SK-N-SH (cell line): Measurements from ENCODE around the gene SPECC1L. TPM values are rescaled to one million over a fixed set of nuclear protein-coding genes. Genes with fewer than 3 reads are reported as not detected.

Source experiments
- CTCF ChIA-PET: fragments of 300-600, 350-600 bp; formaldehyde crosslinking; extraction: SDS; loops from one replicate; lab custom pipeline; 2021; lab: Yijun Ruan, JAX
- POLR2A ChIA-PET: fragments of 350-600 bp; sonication (Branson Sonifier 250); formaldehyde crosslinking; extraction: SDS; loops from one replicate; lab custom pipeline; 2020; ENCODE audit warnings: antibody characterized with exemption, inconsistent platforms; lab: Yijun Ruan, JAX
- DNase-seq: peaks from one replicate; pipeline ENCODE4 v3.0.0; 2012
- H2AFZ ChIP-seq: fragments of 200-600 bp; sonication (generic); 2 replicates; pipeline ENCODE4 v1.8.1; 2016; ENCODE audit warnings: antibody characterized with exemption, mild to moderate bottlenecking, low read depth
- H3F3A ChIP-seq: fragments of 200-600 bp; sonication (generic); replicated peaks from 2 replicates; pipeline ENCODE3; 2016; ENCODE audit warnings: antibody characterized with exemption, mild to moderate bottlenecking; ENCODE audit not compliant: insufficient read depth
- H3K27ac ChIP-seq, 2 experiments: fragments of 200-500 bp in 1 of 2; fragments of 200-600 bp in 1 of 2; sonication (Bioruptor generic) in 1 of 2; sonication (generic), shearing (Covaris generic) in 1 of 2; 2 replicates each; pipeline versions ENCODE4 v1.5.1 to v1.6.1; 2014 to 2016; ENCODE audit warnings: low read depth in 2 of 2, inconsistent platforms in 1 of 2, low read length in 1 of 2, mild to moderate bottlenecking in 1 of 2, mixed read lengths in 1 of 2
- H3K27me3 ChIP-seq: fragments of 200-600 bp; sonication (generic), shearing (Covaris generic); 2 replicates; pipeline ENCODE4 v1.6.1; 2016; ENCODE audit warnings: mixed run types; ENCODE audit not compliant: insufficient read depth
- H3K36me3 ChIP-seq, 2 experiments: fragments of 200-500 bp in 1 of 2; fragments of 200-600 bp in 1 of 2; sonication (Bioruptor generic) in 1 of 2; sonication (generic) in 1 of 2; replicated peaks in 1 of 2; 2 replicates each; pipeline versions ENCODE3 to v1.5.1; 2014 to 2016; ENCODE audit warnings: low read length in 1 of 2, mild to moderate bottlenecking in 1 of 2; ENCODE audit not compliant: insufficient read depth in 2 of 2, control insufficient read depth in 1 of 2
- H3K4me1 ChIP-seq, 2 experiments: fragments of 200-500 bp in 1 of 2; fragments of 200-600 bp in 1 of 2; sonication (Bioruptor generic) in 1 of 2; sonication (generic), shearing (Covaris generic) in 1 of 2; 2 replicates each; pipeline versions ENCODE4 v1.5.1 to v1.6.1; 2014 to 2016; ENCODE audit warnings: low read depth in 1 of 2, low read length in 1 of 2, mixed run types in 1 of 2; ENCODE audit not compliant: insufficient read depth in 2 of 2, control insufficient read depth in 1 of 2
- H3K4me2 ChIP-seq: fragments of 200-600 bp; sonication (generic), shearing (Covaris generic); 2 replicates; pipeline ENCODE4 v1.6.1; 2017; ENCODE audit warnings: mixed run types
- H3K4me3 ChIP-seq, 2 experiments: fragments of 200-500 bp in 1 of 2; fragments of 200-600 bp in 1 of 2; sonication (Bioruptor generic) in 1 of 2; sonication (generic), shearing (Covaris generic) in 1 of 2; 2 replicates each; pipeline versions ENCODE4 v1.5.1 to v1.8.1; 2014 to 2016; ENCODE audit warnings: low read depth in 2 of 2, inconsistent platforms in 1 of 2, low read length in 1 of 2, mild to moderate bottlenecking in 1 of 2, mixed read lengths in 1 of 2, moderate library complexity in 1 of 2
- H3K79me2 ChIP-seq: fragments of 200-600 bp; sonication (generic); 2 replicates; pipeline ENCODE4 v1.8.1; 2017; ENCODE audit warnings: mild to moderate bottlenecking; ENCODE audit not compliant: insufficient read depth
- H3K9ac ChIP-seq: fragments of 200-600 bp; sonication (generic); 2 replicates; pipeline ENCODE4 v1.6.1; 2017; ENCODE audit warnings: mixed run types
- H3K9me2 ChIP-seq: fragments of 200-600 bp; sonication (generic); 2 replicates; pipeline ENCODE4 v1.6.1; 2017; ENCODE audit warnings: mixed run types
- H3K9me3 ChIP-seq: fragments of 200-600 bp; sonication (generic); 2 replicates; pipeline ENCODE4 v1.6.1; 2017; ENCODE audit warnings: mixed run types, mild to moderate bottlenecking, moderate library complexity
- H4K20me1 ChIP-seq: fragments of 200-600 bp; sonication (generic); 2 replicates; pipeline ENCODE4 v1.6.1; 2017; ENCODE audit warnings: mild to moderate bottlenecking, mixed run types; ENCODE audit not compliant: insufficient read depth
- ELF1 ChIP-seq: IDR thresholded peaks from 2 replicates; pipeline ENCODE4 v1.4.0; 2012
- EP300 ChIP-seq, 2 experiments: IDR thresholded peaks; 2 replicates each; pipeline versions ENCODE4 v1.4.0 to v1.6.1; 2012; ENCODE audit warnings: borderline replicate concordance in 1 of 2, low read depth in 1 of 2, low read length in 1 of 2
- EZH2phosphoT487 ChIP-seq: fragments of 200-600 bp; sonication (generic); IDR thresholded peaks from 2 replicates; pipeline ENCODE4 v1.6.1; 2017; ENCODE audit warnings: low read depth, mixed run types, mild to moderate bottlenecking, antibody characterized with exemption, moderate library complexity, borderline replicate concordance
- FOSL2 ChIP-seq: IDR thresholded peaks from 2 replicates; pipeline ENCODE4 v1.4.0; 2012; ENCODE audit warnings: low read depth, mild to moderate bottlenecking, moderate library complexity, borderline replicate concordance
- FOXM1 ChIP-seq: IDR thresholded peaks from 2 replicates; pipeline ENCODE4 v1.4.0; 2012; ENCODE audit warnings: low read depth, mild to moderate bottlenecking
- JUND ChIP-seq: IDR thresholded peaks from 2 replicates; pipeline ENCODE4 v1.4.0; 2012
- MAX ChIP-seq: IDR thresholded peaks from 2 replicates; pipeline ENCODE4 v1.4.0; 2012; ENCODE audit warnings: low read depth
- PBX3 ChIP-seq: IDR thresholded peaks from 2 replicates; pipeline ENCODE4; 2012
- RFX5 ChIP-seq: IDR thresholded peaks from 2 replicates; pipeline ENCODE4 v1.6.1; 2012; ENCODE audit warnings: mild to moderate bottlenecking, improper control_type of control experiment, low read length
- SIN3A ChIP-seq: IDR thresholded peaks from 2 replicates; pipeline ENCODE4 v1.6.1; 2012; ENCODE audit warnings: low read depth, mild to moderate bottlenecking, low read length, moderate library complexity, borderline replicate concordance
- TCF12 ChIP-seq: IDR thresholded peaks from 2 replicates; pipeline ENCODE4 v1.4.0; 2012
- TEAD4 ChIP-seq: IDR thresholded peaks from 2 replicates; pipeline ENCODE4 v1.4.0; 2012; ENCODE audit warnings: mild to moderate bottlenecking, borderline replicate concordance; ENCODE audit not compliant: insufficient read depth
- WGBS: methylation state at CpG from one replicate; pipeline ENCODE4 v1.1.6; 2017; ENCODE audit warnings: low lambda C conversion rate; 5-methylcytosine and 5-hydroxymethylcytosine counted together
- polyA plus RNA-seq, 3 experiments: library from polyadenylated mRNA; depleted of rRNA; stranded (reverse); fragments of >200 nt; gene quantifications; 2 replicates each; pipeline ENCODE4 v1.2.3, GENCODE V29; 2012
- TF ChIP-seq, protein P1 (sequence below): fragments of 200-600 bp; sonication (generic); IDR thresholded peaks from 2 replicates; pipeline ENCODE4 v1.6.1; 2017; ENCODE audit warnings: antibody characterized with exemption, mild to moderate bottlenecking, moderate library complexity
- TF ChIP-seq, protein P2 (sequence below): IDR thresholded peaks from 2 replicates; pipeline ENCODE4 v1.4.0; 2012; ENCODE audit warnings: low read depth, borderline replicate concordance

The SPECC1L gene
- polyA plus RNA-seq, 1 of the 3 experiments (the other 2 are of a cell fraction), result 22.9 TPM

DNA sequence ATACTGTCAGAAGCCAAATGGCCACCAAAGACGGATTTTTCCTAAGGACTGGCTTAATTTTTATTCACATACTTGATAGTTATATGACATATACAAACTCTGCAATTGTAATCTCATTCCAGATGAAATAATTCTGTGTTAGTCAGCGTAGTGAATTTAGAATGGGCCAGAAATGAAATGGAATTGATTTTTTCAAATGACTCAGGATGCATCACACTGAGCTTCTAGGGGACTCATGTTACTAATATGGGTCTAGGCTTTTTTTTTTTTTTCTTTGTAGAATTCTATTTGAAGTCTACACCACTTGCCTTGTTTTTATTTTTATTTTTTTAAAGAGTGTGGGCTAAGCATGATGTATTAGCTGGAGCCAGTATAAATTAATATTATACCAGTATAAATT, 62.7 kb downstream of the SPECC1L start (continued):
- TF ChIP-seq, protein P1, sequence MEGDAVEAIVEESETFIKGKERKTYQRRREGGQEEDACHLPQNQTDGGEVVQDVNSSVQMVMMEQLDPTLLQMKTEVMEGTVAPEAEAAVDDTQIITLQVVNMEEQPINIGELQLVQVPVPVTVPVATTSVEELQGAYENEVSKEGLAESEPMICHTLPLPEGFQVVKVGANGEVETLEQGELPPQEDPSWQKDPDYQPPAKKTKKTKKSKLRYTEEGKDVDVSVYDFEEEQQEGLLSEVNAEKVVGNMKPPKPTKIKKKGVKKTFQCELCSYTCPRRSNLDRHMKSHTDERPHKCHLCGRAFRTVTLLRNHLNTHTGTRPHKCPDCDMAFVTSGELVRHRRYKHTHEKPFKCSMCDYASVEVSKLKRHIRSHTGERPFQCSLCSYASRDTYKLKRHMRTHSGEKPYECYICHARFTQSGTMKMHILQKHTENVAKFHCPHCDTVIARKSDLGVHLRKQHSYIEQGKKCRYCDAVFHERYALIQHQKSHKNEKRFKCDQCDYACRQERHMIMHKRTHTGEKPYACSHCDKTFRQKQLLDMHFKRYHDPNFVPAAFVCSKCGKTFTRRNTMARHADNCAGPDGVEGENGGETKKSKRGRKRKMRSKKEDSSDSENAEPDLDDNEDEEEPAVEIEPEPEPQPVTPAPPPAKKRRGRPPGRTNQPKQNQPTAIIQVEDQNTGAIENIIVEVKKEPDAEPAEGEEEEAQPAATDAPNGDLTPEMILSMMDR, result no peak
- TF ChIP-seq FOSL2 (peak; percentile 94), MAX (peak; percentile 26; the same call in 1 of the 2 replicates), TEAD4 (peak; percentile 40; the same call in 1 of the 2 replicates), EP300 (IDR thresholded peaks at IDR 0.05; ENCODE audit: borderline replicate concordance in 1 of 2, low read depth in 1 of 2, low read length in 1 of 2) (peak in 1 of 2 experiments; percentile 61; a peak in 1 of 4 replicates), JUND (peak; percentile 82)
- TF ChIP-seq, protein P2, sequence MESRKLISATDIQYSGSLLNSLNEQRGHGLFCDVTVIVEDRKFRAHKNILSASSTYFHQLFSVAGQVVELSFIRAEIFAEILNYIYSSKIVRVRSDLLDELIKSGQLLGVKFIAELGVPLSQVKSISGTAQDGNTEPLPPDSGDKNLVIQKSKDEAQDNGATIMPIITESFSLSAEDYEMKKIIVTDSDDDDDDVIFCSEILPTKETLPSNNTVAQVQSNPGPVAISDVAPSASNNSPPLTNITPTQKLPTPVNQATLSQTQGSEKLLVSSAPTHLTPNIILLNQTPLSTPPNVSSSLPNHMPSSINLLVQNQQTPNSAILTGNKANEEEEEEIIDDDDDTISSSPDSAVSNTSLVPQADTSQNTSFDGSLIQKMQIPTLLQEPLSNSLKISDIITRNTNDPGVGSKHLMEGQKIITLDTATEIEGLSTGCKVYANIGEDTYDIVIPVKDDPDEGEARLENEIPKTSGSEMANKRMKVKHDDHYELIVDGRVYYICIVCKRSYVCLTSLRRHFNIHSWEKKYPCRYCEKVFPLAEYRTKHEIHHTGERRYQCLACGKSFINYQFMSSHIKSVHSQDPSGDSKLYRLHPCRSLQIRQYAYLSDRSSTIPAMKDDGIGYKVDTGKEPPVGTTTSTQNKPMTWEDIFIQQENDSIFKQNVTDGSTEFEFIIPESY, result no peak
- TF ChIP-seq, all 33 proteins: peak for 10

DNA sequence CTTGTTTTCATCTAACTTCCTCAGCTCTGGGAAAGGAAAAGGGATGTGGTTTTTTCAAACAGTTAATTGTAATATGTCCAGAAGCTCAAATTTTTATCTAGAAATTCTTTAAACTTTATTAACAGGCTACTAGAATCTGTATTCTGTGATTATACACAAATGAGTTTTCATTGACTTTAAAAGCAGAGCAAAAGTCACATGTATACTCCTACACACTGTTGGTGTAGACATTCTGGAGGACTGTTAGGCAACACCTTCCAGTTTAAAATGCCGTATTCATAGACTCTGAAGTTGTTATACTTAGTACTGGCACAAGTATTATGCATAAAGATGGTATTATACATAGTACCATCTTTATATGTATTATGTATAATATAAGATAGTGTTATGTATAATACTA, 64.9 kb downstream of the SPECC1L start:
- CTCF ChIA-PET, result interaction anchor here (0.6 to 1.4 kb wide), 3 partner anchors 27 to 179 kb away, joined by 3 to 4 read pairs (median 3); no protein-coding TSS in a partner anchor
- WGBS, result 96% methylated on average over 1 of the region's 1 CpG

More for the DNA sequence above, 64.9 kb downstream of the SPECC1L start:
- Histone ChIP-seq H3K9me3 (no peaks in the 10 kb centered on the region), H2AFZ (no peak overlapping the region), H3K4me3 (no peak overlapping the region), H3K79me2 (peaks cover 68% of the 10 kb centered on the region), H3K36me3 (peaks cover 62 to 63% of the 10 kb centered on the region in 2 experiments), H3K4me2 (no peak overlapping the region), H3F3A (peaks cover 27% of the 10 kb centered on the region), H3K27me3 (no peaks in the 10 kb centered on the region), H3K4me1 (peaks cover 0 to 26% of the 10 kb centered on the region in 2 experiments), H4K20me1 (no peaks in the 10 kb centered on the region), H3K9me2 (no peaks in the 10 kb centered on the region), H3K9ac (no peak overlapping the region), H3K27ac (no peak overlapping the region; a peak in 1 of 4 replicates)
- TF ChIP-seq SIN3A (no peak), TCF12 (no peak), ELF1 (no peak), PBX3 (no peak), RFX5 (no peak), FOXM1 (no peak), EP300 (IDR thresholded peaks at IDR 0.05; ENCODE audit: borderline replicate concordance in 1 of 2, low read depth in 1 of 2, low read length in 1 of 2) (no peak), EZH2phosphoT487 (no peak)
- DNase-seq, result no peak
- POLR2A ChIA-PET, result no interaction called here
